Natural killer cell (primary cell): ENCODE results near the gene LMO7. TPM values are rescaled to one million over a fixed set of nuclear protein-coding genes. Genes with fewer than 3 reads are reported as not detected.

ENCODE experiments used
- ATAC-seq, 3 donors: fragments of 150-1000 bp in 2 of 3; fragments of 200-7000 bp in 1 of 3; cut with Tn5 transposase; 1 replicate in 1 of 3; 2 replicates in 2 of 3; pipeline ENCODE4 v1.10.0; 2021; ENCODE audit warnings: mild to moderate bottlenecking in 2 of 3, moderate library complexity in 2 of 3
- DNase-seq, 2 donors: peaks; one replicate each; pipeline versions ENCODE4 v3.0.0 to v3.0.0-alpha.2; 2013 to 2021; ENCODE audit warnings: mixed read lengths in 1 of 2
- H3K27ac ChIP-seq: one replicate; pipeline ENCODE4 v1.5.1; 2013; ENCODE audit warnings: mild to moderate bottlenecking, low read length
- H3K27me3 ChIP-seq: one replicate; pipeline ENCODE4 v1.6.1; 2013; ENCODE audit warnings: low read length; ENCODE audit not compliant: control insufficient read depth, insufficient read depth
- H3K36me3 ChIP-seq: one replicate; pipeline ENCODE4 v1.6.1; 2013; ENCODE audit warnings: low read length; ENCODE audit not compliant: control insufficient read depth, insufficient read depth
- H3K4me1 ChIP-seq: one replicate; pipeline ENCODE4 v1.6.1; 2013; ENCODE audit warnings: low read length; ENCODE audit not compliant: control insufficient read depth, insufficient read depth
- H3K4me3 ChIP-seq: one replicate; pipeline ENCODE4 v1.5.1; 2013; ENCODE audit warnings: low read length
- H3K9me3 ChIP-seq: one replicate; pipeline ENCODE4 v1.6.1; 2013; ENCODE audit warnings: low read length; ENCODE audit not compliant: control insufficient read depth, insufficient read depth
- H3K27ac Mint-ChIP-seq, 2 donors: one replicate each; pipeline ENCODE4 v1.8.0; 2022; ENCODE audit warnings: mild to moderate bottlenecking in 2 of 2, mixed read lengths in 2 of 2, moderate library complexity in 1 of 2
- H3K27me3 Mint-ChIP-seq, 2 donors: one replicate each; pipeline ENCODE4 v1.8.0; 2022; ENCODE audit warnings: low read depth in 2 of 2, mixed read lengths in 2 of 2
- H3K36me3 Mint-ChIP-seq: one replicate; pipeline ENCODE4 v1.8.0; 2022; ENCODE audit warnings: mixed read lengths
- H3K4me1 Mint-ChIP-seq, 2 donors: one replicate each; pipeline ENCODE4 v1.8.0; 2022; ENCODE audit warnings: mixed read lengths in 2 of 2
- H3K4me3 Mint-ChIP-seq: one replicate; pipeline ENCODE4 v1.8.0; 2022; ENCODE audit warnings: mild to moderate bottlenecking, moderate library complexity, mixed read lengths
- H3K9me3 Mint-ChIP-seq, 2 donors: one replicate each; pipeline ENCODE4 v1.8.0; 2022; ENCODE audit warnings: mixed read lengths in 2 of 2
- WGBS: methylation state at CpG from one replicate; pipeline ENCODE4 v1.1.7; 2013; ENCODE audit warnings: missing lambda C conversion rate; ENCODE audit not compliant: insufficient coverage; 5-methylcytosine and 5-hydroxymethylcytosine counted together
- intact Hi-C: fragments of 100-400 bp; cut with micrococcal nuclease; formaldehyde crosslinking; loops from one replicate; pipeline ENCODE4 v1.14.2; 2022
- total RNA-seq, 4 donors: library from RNA; stranded (reverse); fragments of 120-200 nt in 1 of 4; gene quantifications; one replicate each; pipeline versions ENCODE4 v1.2.3 to v1.2.4, GENCODE V29; 2013 to 2022
- TF ChIP-seq, protein P1 (sequence below): fragments of 200-600 bp; IDR thresholded peaks from one replicate; pipeline ENCODE4 v1.8.0; 2022; ENCODE audit warnings: antibody characterized with exemption

The LMO7 gene
- total RNA-seq, 3 donors from 2014 or later (not counting 1 experiment from before 2014, with no cell fraction given): 5.5 to 10.4 (median 7.9) TPM

DNA sequence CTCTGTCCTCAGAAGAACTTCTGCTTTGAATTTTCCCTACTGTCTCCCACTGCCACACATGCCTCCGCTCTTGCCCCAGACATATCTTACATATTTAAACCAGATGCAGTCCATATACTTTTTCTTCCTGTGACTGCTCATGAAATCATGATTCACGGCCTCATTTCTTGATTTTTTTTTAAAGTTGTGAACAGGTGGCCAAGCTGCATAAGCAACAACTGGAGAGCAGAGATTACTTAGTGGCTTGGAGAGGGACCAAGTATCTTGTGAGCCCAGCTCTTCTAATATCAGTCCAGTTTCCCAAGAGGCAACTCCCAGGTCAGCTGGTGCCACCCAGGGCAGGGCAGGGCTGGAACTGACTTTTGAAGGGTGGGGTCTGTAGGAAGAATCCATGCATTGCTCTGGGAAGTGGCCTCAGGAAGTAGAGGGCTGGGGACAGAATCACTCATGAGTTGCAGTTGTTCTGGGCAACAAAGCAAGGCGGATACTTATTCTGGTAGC, 152.4 kb downstream of the LMO7 start:
- H3K9me3 ChIP-seq: no peaks in the 10 kb centered on the region
- Mint-ChIP-seq H3K4me3 (no peak overlapping the region), H3K9me3 (no peaks in the 10 kb centered on the region), H3K36me3 (no peaks in the 10 kb centered on the region), H3K4me1 (no peaks in the 10 kb centered on the region), H3K27ac (no peak overlapping the region), H3K27me3 (no peaks in the 10 kb centered on the region)
- no peak for ATAC-seq
- H3K4me3 ChIP-seq: no peak overlapping the region
- H3K36me3 ChIP-seq: no peaks in the 10 kb centered on the region
- no peaks in the 10 kb centered on the region for H3K27me3 ChIP-seq
- DNase-seq: no peak
- H3K4me1 ChIP-seq: no peaks in the 10 kb centered on the region
- H3K27ac ChIP-seq: no peak overlapping the region
- intact Hi-C loops: no loop called here
- WGBS: 64% methylated on average over 3 of the region's 3 CpGs
- TF ChIP-seq, protein P1, sequence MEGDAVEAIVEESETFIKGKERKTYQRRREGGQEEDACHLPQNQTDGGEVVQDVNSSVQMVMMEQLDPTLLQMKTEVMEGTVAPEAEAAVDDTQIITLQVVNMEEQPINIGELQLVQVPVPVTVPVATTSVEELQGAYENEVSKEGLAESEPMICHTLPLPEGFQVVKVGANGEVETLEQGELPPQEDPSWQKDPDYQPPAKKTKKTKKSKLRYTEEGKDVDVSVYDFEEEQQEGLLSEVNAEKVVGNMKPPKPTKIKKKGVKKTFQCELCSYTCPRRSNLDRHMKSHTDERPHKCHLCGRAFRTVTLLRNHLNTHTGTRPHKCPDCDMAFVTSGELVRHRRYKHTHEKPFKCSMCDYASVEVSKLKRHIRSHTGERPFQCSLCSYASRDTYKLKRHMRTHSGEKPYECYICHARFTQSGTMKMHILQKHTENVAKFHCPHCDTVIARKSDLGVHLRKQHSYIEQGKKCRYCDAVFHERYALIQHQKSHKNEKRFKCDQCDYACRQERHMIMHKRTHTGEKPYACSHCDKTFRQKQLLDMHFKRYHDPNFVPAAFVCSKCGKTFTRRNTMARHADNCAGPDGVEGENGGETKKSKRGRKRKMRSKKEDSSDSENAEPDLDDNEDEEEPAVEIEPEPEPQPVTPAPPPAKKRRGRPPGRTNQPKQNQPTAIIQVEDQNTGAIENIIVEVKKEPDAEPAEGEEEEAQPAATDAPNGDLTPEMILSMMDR: no peak

DNA sequence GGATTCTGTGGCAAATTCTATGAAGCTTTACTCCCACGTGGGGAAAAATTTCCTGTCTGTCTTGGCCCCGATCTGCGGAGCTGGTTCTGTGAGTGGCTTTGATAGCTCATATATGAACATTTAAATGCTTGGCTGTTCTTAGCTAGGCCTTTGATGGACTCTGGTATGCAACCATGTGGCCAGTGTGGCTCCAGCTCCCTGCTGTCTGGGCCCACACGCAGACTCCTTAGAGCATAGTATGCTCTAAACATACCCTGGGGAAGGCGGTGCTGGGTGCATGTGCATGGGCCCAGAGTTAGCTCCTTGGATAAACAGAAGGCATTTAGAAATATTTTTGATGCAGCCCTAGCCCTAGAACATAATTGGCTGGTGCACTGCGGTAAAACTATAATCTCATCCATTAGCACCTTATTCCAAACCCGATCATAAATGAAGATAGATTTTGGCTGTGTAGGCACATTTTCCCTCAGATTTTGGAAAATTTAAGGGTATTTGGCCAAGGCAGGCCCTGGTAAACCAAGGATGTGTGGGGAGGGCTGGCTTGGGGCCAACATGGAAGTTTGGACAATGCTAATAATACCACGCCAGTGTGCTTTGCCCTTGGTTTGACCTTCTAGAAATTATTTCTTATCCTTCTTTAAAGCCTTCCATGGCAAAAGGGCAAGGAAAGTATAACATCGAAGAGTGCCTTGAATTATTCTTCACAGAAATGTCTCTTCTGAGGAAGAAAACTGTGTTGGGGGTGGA, 153.5 kb downstream of the LMO7 start:
- Histone ChIP-seq H3K27me3 (no peaks in the 10 kb centered on the region), H3K36me3 (no peaks in the 10 kb centered on the region), H3K4me3 (no peak overlapping the region), H3K4me1 (no peaks in the 10 kb centered on the region), H3K9me3 (no peaks in the 10 kb centered on the region), H3K27ac (no peak overlapping the region)
- H3K27me3 Mint-ChIP-seq: no peaks in the 10 kb centered on the region
- no peaks in the 10 kb centered on the region for H3K4me1 Mint-ChIP-seq
- H3K36me3 Mint-ChIP-seq: no peaks in the 10 kb centered on the region
- WGBS: 87% methylated on average over 7 of the region's 9 CpGs
- no peak overlapping the region for H3K4me3 Mint-ChIP-seq
- H3K9me3 Mint-ChIP-seq: no peaks in the 10 kb centered on the region
- TF ChIP-seq, protein P1: no peak
- DNase-seq (no peak), ATAC-seq (no peak)
- H3K27ac Mint-ChIP-seq: no peak overlapping the region
- intact Hi-C loops: no loop called here

- H3K9me3 ChIP-seq: no peaks in the 10 kb centered on the region
- TF ChIP-seq, protein P1: no peak
- H3K36me3 ChIP-seq: no peaks in the 10 kb centered on the region
- ATAC-seq (no peak), DNase-seq (no peak)
- no peaks in the 10 kb centered on the region for H3K4me1 ChIP-seq
- Mint-ChIP-seq H3K27me3 (no peaks in the 10 kb centered on the region), H3K27ac (no peak overlapping the region), H3K4me1 (no peaks in the 10 kb centered on the region), H3K36me3 (no peaks in the 10 kb centered on the region), H3K4me3 (no peak overlapping the region), H3K9me3 (no peaks in the 10 kb centered on the region)
- H3K4me3 ChIP-seq: no peak overlapping the region
- no peaks in the 10 kb centered on the region for H3K27me3 ChIP-seq
- no peak overlapping the region for H3K27ac ChIP-seq
- WGBS: 100% methylated on average over 2 of the region's 4 CpGs
- intact Hi-C loops: no loop called here
Measured at GRCh38 chr13:75790198-75790970, 154.3 kb downstream of the LMO7 start.
